Measurements from ENCODE around the gene ZFP28.
A peak's percentile ranks its signal among the peaks of the same experiment; 100 is the strongest.

Gene ZFP28

GRCh38 chr19:56572589-56572988 lies 33.8 kb downstream of the ZFP28 start:
- peaks cover 67% of the 10 kb centered on the region for H3K36me3 Mint-ChIP-seq
- H3K27ac Mint-ChIP-seq, result no peak overlapping the region
- H3K4me1 Mint-ChIP-seq (ENCODE audit: low read depth), result peaks cover 7% of the 10 kb centered on the region
- H3K4me3 Mint-ChIP-seq, result no peak overlapping the region
- H3K9me3 Mint-ChIP-seq (ENCODE audit: low read depth), result peaks cover 45% of the 10 kb centered on the region
- H3K27me3 Mint-ChIP-seq, result no peaks in the 10 kb centered on the region

DNA sequence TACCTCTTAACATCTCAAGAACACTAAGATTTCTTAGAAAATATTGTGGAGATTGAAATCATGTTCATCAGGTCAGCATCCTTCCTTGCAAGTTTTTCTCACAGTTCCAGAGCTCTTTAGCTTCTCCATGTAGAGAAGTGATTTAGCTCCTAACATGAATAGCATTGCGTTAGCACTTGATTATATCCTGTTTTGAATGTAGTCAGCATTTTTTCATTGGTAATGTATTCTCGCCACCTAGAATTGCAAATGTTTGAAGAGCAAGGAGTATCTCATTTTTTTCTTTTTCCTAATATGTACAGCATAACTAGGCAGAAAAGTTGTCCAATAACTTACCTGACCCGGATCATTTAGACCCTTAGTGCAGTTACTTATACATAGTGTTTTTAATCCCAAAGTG lies 35.2 kb downstream of the ZFP28 start:
- Mint-ChIP-seq H3K27me3 (no peaks in the 10 kb centered on the region), H3K27ac (no peak overlapping the region), H3K36me3 (peaks cover 70% of the 10 kb centered on the region), H3K4me1 (ENCODE audit: low read depth) (no peaks in the 10 kb centered on the region), H3K4me3 (no peak overlapping the region), H3K9me3 (ENCODE audit: low read depth) (peaks cover 47% of the 10 kb centered on the region)

DNA sequence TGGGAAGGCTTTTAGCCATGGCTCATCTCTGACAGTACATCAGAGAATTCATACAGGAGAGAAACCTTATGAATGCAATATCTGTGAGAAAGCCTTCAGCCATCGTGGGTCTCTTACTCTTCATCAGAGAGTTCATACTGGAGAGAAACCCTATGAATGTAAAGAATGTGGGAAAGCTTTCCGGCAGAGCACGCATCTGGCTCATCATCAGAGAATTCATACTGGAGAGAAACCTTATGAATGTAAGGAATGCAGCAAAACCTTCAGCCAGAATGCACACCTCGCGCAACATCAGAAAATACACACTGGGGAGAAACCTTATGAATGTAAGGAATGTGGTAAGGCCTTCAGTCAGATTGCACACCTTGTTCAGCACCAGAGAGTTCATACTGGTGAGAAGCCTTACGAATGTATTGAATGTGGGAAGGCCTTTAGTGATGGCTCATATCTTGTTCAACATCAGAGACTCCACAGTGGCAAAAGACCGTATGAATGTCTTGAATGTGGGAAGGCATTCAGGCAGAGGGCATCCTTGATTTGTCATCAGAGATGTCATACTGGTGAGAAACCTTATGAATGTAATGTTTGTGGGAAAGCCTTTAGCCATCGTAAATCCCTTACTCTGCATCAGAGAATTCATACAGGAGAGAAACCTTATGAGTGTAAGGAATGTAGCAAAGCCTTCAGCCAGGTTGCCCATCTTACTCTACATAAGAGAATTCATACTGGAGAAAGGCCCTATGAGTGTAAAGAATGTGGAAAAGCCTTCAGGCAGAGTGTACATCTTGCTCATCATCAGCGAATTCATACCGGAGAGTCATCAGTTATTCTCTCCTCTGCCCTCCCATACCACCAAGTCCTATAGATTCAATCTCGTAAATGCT lies 39.2 kb downstream of the ZFP28 start:
- Mint-ChIP-seq H3K4me1 (ENCODE audit: low read depth) (no peaks in the 10 kb centered on the region), H3K9me3 (ENCODE audit: low read depth) (peaks cover 42% of the 10 kb centered on the region), H3K36me3 (peaks cover 55% of the 10 kb centered on the region), H3K4me3 (no peak overlapping the region), H3K27ac (no peak overlapping the region), H3K27me3 (no peaks in the 10 kb centered on the region)

- peaks cover 18% of the 10 kb centered on the region for H3K4me1 Mint-ChIP-seq (ENCODE audit: low read depth)
- H3K36me3 Mint-ChIP-seq, result peaks cover 15% of the 10 kb centered on the region
- peaks cover 14% of the 10 kb centered on the region for H3K9me3 Mint-ChIP-seq (ENCODE audit: low read depth)
- H3K27ac Mint-ChIP-seq, result no peak overlapping the region
- H3K4me3 Mint-ChIP-seq, result peak overlapping the region; percentile 94
- no peaks in the 10 kb centered on the region for H3K27me3 Mint-ChIP-seq
Measured at GRCh38 chr19:56594446-56594782, 55.7 kb downstream of the ZFP28 start.

DNA sequence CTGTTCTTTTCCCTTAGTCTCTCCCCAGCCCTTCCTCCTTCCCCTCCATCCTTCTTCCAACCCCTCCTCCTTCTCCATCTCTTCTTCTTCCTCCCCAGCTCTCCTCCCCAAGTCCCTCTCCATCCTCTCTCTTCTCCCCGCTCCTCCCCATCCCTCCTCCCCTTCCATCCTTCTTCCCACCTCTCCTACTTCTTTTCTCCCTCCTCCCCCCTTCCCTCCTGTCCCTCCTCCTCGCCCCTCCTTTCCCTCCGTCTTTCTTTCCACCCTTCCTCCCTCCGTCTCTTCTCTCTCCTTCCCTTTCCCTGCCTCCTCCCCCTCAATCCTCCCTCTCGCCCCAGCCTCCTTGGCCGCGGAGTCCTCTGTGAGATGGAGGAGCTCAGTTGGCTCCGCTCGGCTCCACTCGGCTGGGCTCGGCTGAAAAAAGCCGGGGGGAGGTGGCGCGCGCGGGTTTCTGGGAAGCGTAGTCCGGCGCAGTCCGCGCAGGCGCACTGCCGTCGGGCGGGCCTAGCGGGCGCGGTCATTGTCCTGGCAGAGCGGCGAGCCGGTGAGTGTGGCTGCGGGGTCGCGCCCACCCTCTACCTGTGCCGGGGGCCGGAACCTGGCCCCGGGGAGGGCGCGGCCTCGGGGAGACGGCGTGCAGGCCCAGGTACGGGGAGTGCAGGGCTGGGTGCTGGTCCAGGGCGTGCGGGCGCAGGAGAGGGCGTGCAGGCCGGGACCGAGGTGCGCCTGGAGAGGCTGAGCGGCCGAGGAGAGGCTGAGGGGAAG lies 56.2 kb downstream of the ZFP28 start, which contains the start of gene ZNF71:
TSS of gene ZNF71 (plus strand) at position 520 of the 765 bp plus-strand sequence. CDS start 6,257 bp downstream, outside the sequence.
- Mint-ChIP-seq H3K4me1 (ENCODE audit: low read depth) (peaks cover 18% of the 10 kb centered on the region), H3K27ac (peak within 1 kb of the TSS; percentile 84), H3K9me3 (ENCODE audit: low read depth) (peaks cover 14% of the 10 kb centered on the region), H3K27me3 (no peaks in the 10 kb centered on the region), H3K36me3 (peaks cover 15% of the 10 kb centered on the region), H3K4me3 (peak within 1 kb of the TSS; percentile 94)

- peaks cover 17% of the 10 kb centered on the region for H3K36me3 Mint-ChIP-seq
- peaks cover 18% of the 10 kb centered on the region for H3K4me1 Mint-ChIP-seq (ENCODE audit: low read depth)
- peaks cover 16% of the 10 kb centered on the region for H3K9me3 Mint-ChIP-seq (ENCODE audit: low read depth)
- H3K4me3 Mint-ChIP-seq, result peak overlapping the region; percentile 94
- H3K27ac Mint-ChIP-seq, result peak overlapping the region; percentile 84
- H3K27me3 Mint-ChIP-seq, result no peaks in the 10 kb centered on the region
Measured at GRCh38 chr19:56595548-56595899, 56.8 kb downstream of the ZFP28 start.

DNA sequence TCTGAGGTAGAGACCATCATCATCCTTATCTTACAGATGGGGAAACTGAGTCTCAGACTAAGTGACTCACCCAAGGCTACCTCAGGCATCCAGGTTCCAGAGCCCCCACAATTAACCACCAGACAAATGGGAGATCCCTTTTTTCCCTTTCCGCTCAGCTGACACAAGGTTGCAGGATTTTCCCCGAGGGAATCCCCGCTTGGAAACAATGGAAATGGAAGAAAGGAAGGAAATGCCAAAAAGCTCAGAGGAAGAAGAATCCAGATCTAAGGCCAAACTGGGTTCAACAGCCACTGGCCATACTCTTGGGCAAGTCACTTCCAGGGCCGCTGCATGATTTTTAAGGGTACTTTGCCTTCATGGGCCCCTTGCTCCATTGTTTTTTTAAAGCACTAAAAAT lies 57.9 kb downstream of the ZFP28 start:
- Mint-ChIP-seq H3K4me1 (ENCODE audit: low read depth) (peaks cover 18% of the 10 kb centered on the region), H3K9me3 (ENCODE audit: low read depth) (peaks cover 23% of the 10 kb centered on the region), H3K36me3 (peaks cover 25% of the 10 kb centered on the region), H3K27ac (no peak overlapping the region), H3K4me3 (peak overlapping the region; percentile 94), H3K27me3 (no peaks in the 10 kb centered on the region)

GRCh38 chr19:56597696-56598095 lies 58.9 kb downstream of the ZFP28 start:
- no peak overlapping the region for H3K27ac Mint-ChIP-seq
- peaks cover 19% of the 10 kb centered on the region for H3K4me1 Mint-ChIP-seq (ENCODE audit: low read depth)
- H3K36me3 Mint-ChIP-seq, result peaks cover 34% of the 10 kb centered on the region
- no peak overlapping the region for H3K4me3 Mint-ChIP-seq
- H3K27me3 Mint-ChIP-seq, result no peaks in the 10 kb centered on the region
- peaks cover 23% of the 10 kb centered on the region for H3K9me3 Mint-ChIP-seq (ENCODE audit: low read depth)

DNA sequence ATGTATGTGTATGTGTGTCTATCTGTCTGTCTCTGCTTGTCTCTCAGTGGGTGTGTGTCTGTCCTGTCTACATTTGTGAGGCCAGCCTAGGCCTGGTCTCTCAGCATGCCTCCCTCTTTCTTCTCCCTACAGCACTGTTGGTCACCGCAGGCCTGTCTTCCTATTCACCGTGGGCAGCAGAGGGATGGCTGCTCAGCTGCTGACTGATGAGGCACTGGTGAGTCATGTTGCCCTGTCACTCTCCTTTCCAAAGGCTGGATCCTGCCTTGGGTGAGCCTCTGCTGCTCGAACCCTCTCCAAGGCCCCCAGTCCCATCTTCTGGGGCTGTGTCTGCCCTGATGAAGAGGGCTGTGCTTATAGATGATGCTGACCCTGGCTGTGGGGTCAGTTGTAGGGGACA lies 62.6 kb downstream of the ZFP28 start:
- Mint-ChIP-seq H3K4me1 (ENCODE audit: low read depth) (peaks cover 4% of the 10 kb centered on the region), H3K4me3 (no peak overlapping the region), H3K9me3 (ENCODE audit: low read depth) (peaks cover 28% of the 10 kb centered on the region), H3K36me3 (peaks cover 55% of the 10 kb centered on the region), H3K27ac (no peak overlapping the region), H3K27me3 (no peaks in the 10 kb centered on the region)

GRCh38 chr19:56603829-56604228 lies 65.1 kb downstream of the ZFP28 start:
- H3K4me1 Mint-ChIP-seq (ENCODE audit: low read depth), result peaks cover 1% of the 10 kb centered on the region
- peaks cover 64% of the 10 kb centered on the region for H3K36me3 Mint-ChIP-seq
- no peak overlapping the region for H3K27ac Mint-ChIP-seq
- peaks cover 26% of the 10 kb centered on the region for H3K9me3 Mint-ChIP-seq (ENCODE audit: low read depth)
- no peaks in the 10 kb centered on the region for H3K27me3 Mint-ChIP-seq
- no peak overlapping the region for H3K4me3 Mint-ChIP-seq
